Measurements from ENCODE around the gene ATP8B1. TPM values are rescaled to one million over a fixed set of nuclear protein-coding genes. Genes with fewer than 3 reads are reported as not detected.
"Not testable (repeated sequence)": the region's sequence is repeated elsewhere in the genome, so short reads cannot be mapped to it uniquely, and the experiment has no call there.

ATP8B1 gene
- total RNA-seq, 1 donor from 2014 or later: 66.7 TPM

DNA sequence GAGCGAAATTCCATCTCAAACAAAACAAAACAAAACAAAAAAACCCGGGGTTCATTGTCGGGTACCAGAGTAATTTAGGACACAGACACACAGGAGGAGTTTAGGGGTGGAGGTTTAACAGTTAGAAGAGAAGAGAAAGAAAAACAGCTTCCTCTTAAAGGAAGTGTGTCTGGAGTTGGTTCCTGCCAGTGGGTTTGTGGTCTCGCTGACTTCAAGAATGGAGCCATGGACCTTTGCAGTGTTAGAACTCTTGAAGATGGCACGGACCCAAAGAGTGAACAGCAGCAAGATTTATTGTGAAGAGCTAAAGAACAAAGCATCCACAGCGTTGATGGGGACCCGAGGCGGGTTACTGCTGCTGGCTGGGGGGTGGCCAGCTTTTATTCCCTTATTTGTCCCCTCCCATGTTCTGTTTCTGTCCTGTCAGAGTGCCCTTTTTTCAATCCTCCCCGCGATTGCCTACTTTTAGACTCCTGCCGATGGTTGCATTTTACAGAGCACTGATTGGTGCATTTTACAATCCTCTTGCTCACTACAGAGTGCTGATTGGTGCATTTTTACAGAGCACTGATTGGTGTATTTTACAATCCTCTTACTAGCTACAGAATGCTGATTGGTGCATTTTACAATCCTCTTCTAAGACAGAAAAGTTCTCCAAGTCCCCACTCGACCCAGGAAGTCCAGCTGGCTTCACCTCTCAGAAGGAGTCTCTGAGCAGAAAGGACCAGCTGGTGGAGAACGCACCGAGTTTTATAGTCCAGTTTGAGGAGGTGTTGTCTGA is 28.7 kb upstream of the ATP8B1 start:
- no peaks in the 10 kb centered on the region for H3K9me3 Mint-ChIP-seq (ENCODE audit: unreplicated experiment)
- no peak for DNase-seq (ENCODE audit: low spot score)
- no peak overlapping the region for H3K27ac Mint-ChIP-seq (ENCODE audit: unreplicated experiment)
- H3K4me1 Mint-ChIP-seq (ENCODE audit: unreplicated experiment): peaks cover 3% of the 10 kb centered on the region
- no peaks in the 10 kb centered on the region for H3K36me3 Mint-ChIP-seq (ENCODE audit: low read depth, unreplicated experiment)
- TF ChIP-seq, protein P1, sequence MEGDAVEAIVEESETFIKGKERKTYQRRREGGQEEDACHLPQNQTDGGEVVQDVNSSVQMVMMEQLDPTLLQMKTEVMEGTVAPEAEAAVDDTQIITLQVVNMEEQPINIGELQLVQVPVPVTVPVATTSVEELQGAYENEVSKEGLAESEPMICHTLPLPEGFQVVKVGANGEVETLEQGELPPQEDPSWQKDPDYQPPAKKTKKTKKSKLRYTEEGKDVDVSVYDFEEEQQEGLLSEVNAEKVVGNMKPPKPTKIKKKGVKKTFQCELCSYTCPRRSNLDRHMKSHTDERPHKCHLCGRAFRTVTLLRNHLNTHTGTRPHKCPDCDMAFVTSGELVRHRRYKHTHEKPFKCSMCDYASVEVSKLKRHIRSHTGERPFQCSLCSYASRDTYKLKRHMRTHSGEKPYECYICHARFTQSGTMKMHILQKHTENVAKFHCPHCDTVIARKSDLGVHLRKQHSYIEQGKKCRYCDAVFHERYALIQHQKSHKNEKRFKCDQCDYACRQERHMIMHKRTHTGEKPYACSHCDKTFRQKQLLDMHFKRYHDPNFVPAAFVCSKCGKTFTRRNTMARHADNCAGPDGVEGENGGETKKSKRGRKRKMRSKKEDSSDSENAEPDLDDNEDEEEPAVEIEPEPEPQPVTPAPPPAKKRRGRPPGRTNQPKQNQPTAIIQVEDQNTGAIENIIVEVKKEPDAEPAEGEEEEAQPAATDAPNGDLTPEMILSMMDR (IDR thresholded peaks at IDR 0.05; ENCODE audit: unreplicated experiment): no peak
- no peak overlapping the region for H3K4me3 Mint-ChIP-seq (ENCODE audit: unreplicated experiment)
- peaks cover 4% of the 10 kb centered on the region for H3K27me3 Mint-ChIP-seq (ENCODE audit: unreplicated experiment)

DNA sequence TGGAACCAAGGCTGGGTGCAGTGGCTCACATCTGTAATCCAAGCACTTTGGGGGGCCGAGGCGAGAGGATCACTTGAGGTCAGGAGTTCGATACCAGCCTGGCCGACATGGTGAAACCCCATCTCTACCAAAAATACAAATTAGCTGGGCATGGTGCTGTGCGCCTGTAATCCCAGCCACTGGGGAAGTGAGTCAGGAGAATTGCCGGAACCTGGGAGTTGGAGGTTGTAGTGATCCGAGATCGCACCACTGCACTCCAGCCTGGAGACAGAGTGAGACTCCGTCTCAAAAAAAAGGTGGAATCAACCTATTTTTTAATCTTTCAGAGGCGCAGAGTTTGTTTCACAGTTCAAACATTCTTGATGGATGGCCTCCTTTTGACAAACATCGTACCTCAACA is 24.5 kb upstream of the ATP8B1 start:
- TF ChIP-seq, protein P1 (IDR thresholded peaks at IDR 0.05; ENCODE audit: unreplicated experiment): no peak
- Mint-ChIP-seq H3K9me3 (ENCODE audit: unreplicated experiment) (no peaks in the 10 kb centered on the region), H3K27me3 (ENCODE audit: unreplicated experiment) (peaks cover 7% of the 10 kb centered on the region), H3K4me3 (ENCODE audit: unreplicated experiment) (no peak overlapping the region), H3K27ac (ENCODE audit: unreplicated experiment) (no peak overlapping the region), H3K4me1 (ENCODE audit: unreplicated experiment) (peaks cover 11% of the 10 kb centered on the region), H3K36me3 (ENCODE audit: low read depth, unreplicated experiment) (peaks cover 5% of the 10 kb centered on the region)
- no peak for DNase-seq (ENCODE audit: low spot score)

DNA sequence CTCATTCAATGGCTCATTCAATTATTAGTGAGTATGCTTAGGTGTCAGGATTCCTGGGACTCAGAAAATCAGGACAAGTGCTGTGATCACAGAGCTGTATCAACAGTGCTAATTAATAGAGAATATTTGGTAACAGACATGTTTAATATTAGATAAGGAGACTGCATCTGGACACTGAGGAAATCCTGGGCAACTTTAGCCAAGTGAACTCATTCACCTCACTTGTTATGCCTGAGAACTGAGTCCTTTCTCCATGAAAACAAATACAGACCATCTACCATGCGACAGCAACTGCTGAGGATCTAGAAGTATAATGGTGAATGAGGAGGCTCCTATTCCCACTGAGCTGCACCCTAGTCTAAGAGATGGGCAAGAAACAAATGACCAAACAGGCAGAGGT is 23.1 kb upstream of the ATP8B1 start:
- Mint-ChIP-seq H3K4me3 (ENCODE audit: unreplicated experiment) (no peak overlapping the region), H3K9me3 (ENCODE audit: unreplicated experiment) (no peaks in the 10 kb centered on the region), H3K27ac (ENCODE audit: unreplicated experiment) (no peak overlapping the region), H3K4me1 (ENCODE audit: unreplicated experiment) (peaks cover 13% of the 10 kb centered on the region), H3K36me3 (ENCODE audit: low read depth, unreplicated experiment) (peaks cover 5% of the 10 kb centered on the region), H3K27me3 (ENCODE audit: unreplicated experiment) (peaks cover 4% of the 10 kb centered on the region)
- TF ChIP-seq, protein P1 (IDR thresholded peaks at IDR 0.05; ENCODE audit: unreplicated experiment): no peak
- no peak for DNase-seq (ENCODE audit: low spot score)

DNA sequence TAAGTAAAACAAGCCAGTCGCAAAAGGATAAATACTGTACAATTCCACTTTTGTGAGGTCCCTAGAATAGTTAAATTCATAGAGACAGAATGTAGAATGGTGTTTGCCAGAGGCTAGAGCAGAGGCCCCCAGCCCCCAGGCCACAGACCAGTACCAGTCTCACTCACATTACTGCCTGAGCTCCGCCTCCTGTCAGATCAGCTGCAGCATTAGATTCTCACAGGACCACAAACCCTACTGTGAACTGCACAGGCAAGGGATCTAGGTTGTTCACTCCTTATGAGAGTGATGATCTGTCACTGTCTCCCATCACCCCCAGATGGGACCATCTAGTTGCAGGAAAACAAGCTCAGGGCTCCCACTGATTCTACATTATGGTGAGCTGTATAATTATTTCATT is 17.5 kb upstream of the ATP8B1 start:
- not testable (repeated sequence) for H3K27me3 Mint-ChIP-seq (ENCODE audit: unreplicated experiment); DNase-seq (ENCODE audit: low spot score); H3K36me3 Mint-ChIP-seq (ENCODE audit: low read depth, unreplicated experiment); H3K9me3 Mint-ChIP-seq (ENCODE audit: unreplicated experiment); H3K4me3 Mint-ChIP-seq (ENCODE audit: unreplicated experiment)
- H3K27ac Mint-ChIP-seq (ENCODE audit: unreplicated experiment): peak overlapping the region; percentile 92
- H3K4me1 Mint-ChIP-seq (ENCODE audit: unreplicated experiment): peaks cover 23% of the 10 kb centered on the region

DNA sequence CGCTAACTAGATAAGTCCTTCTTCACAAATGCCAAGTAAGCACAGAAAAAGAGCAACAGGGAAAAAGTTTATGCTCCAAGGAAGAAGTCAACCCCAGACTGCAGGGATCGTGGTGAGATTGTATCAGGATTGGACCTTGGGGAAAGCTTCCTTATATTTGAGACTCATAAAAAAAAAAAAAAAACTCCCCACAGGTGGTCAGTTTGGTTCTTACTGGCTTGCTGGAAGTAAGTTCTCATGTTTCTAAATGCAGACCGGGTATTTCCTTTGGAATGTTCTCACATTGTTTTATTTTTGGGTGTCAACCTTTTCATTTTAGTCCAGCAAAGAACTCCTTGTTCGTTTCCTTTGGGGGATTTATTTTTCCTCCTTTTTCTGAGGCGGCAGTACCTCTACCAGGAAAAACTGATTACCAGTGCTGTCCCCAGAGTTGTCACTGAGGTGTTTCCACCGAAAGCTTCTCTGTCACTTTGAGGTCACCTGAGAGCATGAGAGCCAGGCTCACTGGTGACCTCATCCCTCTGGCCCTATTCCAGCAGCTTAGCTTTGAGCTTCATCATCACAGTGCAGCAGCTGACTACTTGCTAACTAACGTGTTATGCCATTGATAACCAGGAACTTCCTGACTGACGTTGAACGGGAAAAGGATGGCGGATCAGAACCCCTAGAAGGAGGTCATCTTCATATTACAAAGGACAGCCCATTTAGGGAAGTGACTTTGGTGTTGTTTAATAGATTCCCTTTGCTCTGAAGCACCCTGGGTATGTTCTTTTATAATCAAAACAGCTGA is 16.8 kb upstream of the ATP8B1 start:
- no peaks in the 10 kb centered on the region for H3K9me3 Mint-ChIP-seq (ENCODE audit: unreplicated experiment)
- no peak overlapping the region for H3K4me3 Mint-ChIP-seq (ENCODE audit: unreplicated experiment)
- H3K36me3 Mint-ChIP-seq (ENCODE audit: low read depth, unreplicated experiment): peaks cover 3% of the 10 kb centered on the region
- H3K27me3 Mint-ChIP-seq (ENCODE audit: unreplicated experiment): peaks cover 5% of the 10 kb centered on the region
- H3K27ac Mint-ChIP-seq (ENCODE audit: unreplicated experiment): peak overlapping the region; percentile 92
- peaks cover 21% of the 10 kb centered on the region for H3K4me1 Mint-ChIP-seq (ENCODE audit: unreplicated experiment)
- peak; percentile 5 for DNase-seq (ENCODE audit: low spot score)
- TF ChIP-seq, protein P1 (IDR thresholded peaks at IDR 0.05; ENCODE audit: unreplicated experiment): no peak
